SU-DHL-6 (cell line): ENCODE measurements around the gene GPN2.
"Not testable (repeated sequence)": the region's sequence is repeated elsewhere in the genome, so short reads cannot be mapped to it uniquely, and the experiment has no call there.

Source experiments
- H2AFZ ChIP-seq: fragments of 200-600 bp; sonication (generic); 2 replicates; pipeline ENCODE4 v1.6.1; 2014; ENCODE audit warnings: low read depth, mild to moderate bottlenecking, moderate library complexity, mixed read lengths, antibody characterized with exemption, low read length; ENCODE audit not compliant: severe bottlenecking
- H3F3A ChIP-seq: fragments of 200-600 bp; shearing (Covaris generic); 2 replicates; pipeline ENCODE4 v1.6.0; 2016; ENCODE audit warnings: antibody characterized with exemption, mild to moderate bottlenecking; ENCODE audit not compliant: insufficient read depth
- H3K27ac ChIP-seq: fragments of 200-600 bp; sonication (generic); 2 replicates; pipeline ENCODE4 v1.5.1; 2016; ENCODE audit warnings: low read depth, mild to moderate bottlenecking, low read length, moderate library complexity, mixed read lengths
- H3K27me3 ChIP-seq: fragments of 200-600 bp; sonication (generic), shearing (Covaris generic); 2 replicates; pipeline ENCODE4 v1.6.0; 2014; ENCODE audit warnings: mild to moderate bottlenecking, low read length
- H3K36me3 ChIP-seq: fragments of 200-600 bp; sonication (generic); 2 replicates; pipeline ENCODE4 v1.6.1; 2014; ENCODE audit warnings: mild to moderate bottlenecking, low read length, mixed read lengths
- H3K4me2 ChIP-seq: fragments of 300-600, 200-600 bp; shearing (Covaris generic), sonication (generic); 2 replicates; pipeline ENCODE4 v1.6.0; 2014; ENCODE audit warnings: low read length, low read depth, mild to moderate bottlenecking; ENCODE audit not compliant: poor library complexity, severe bottlenecking
- H3K4me3 ChIP-seq: fragments of 200-600 bp; sonication (generic); 2 replicates; pipeline ENCODE4 v1.5.1; 2014; ENCODE audit warnings: antibody characterized with exemption, low read length, mild to moderate bottlenecking, mixed read lengths; ENCODE audit not compliant: insufficient read depth, poor library complexity, severe bottlenecking
- H3K79me2 ChIP-seq: fragments of 200-600 bp; sonication (generic); 2 replicates; pipeline ENCODE4 v1.6.1; 2014; ENCODE audit warnings: mild to moderate bottlenecking, low read length, moderate library complexity; ENCODE audit not compliant: insufficient read depth
- H3K9ac ChIP-seq: fragments of 200-600 bp; sonication (generic); 2 replicates; pipeline ENCODE4 v1.7.0; 2014; ENCODE audit warnings: mild to moderate bottlenecking, low read length
- H3K9me2 ChIP-seq: fragments of 200-600 bp; sonication (generic); replicated peaks from 2 replicates; pipeline ENCODE4 v1.6.1; 2014; ENCODE audit warnings: low read length; ENCODE audit not compliant: insufficient read depth
- H3K9me3 ChIP-seq: fragments of 200-600 bp; sonication (generic); 2 replicates; pipeline ENCODE4 v1.6.1; 2014; ENCODE audit warnings: low read length, mixed read lengths; ENCODE audit not compliant: insufficient read depth
- H4K20me1 ChIP-seq: fragments of 200-600 bp; sonication (generic); 2 replicates; pipeline ENCODE4 v1.6.1; 2014; ENCODE audit warnings: low read depth, mild to moderate bottlenecking, antibody characterized with exemption, low read length, moderate library complexity, mixed read lengths
- EZH2phosphoT487 ChIP-seq: fragments of 200-600 bp; sonication (generic), shearing (Covaris generic); conservative IDR thresholded peaks from 2 replicates; pipeline ENCODE4 v1.6.1; 2018; ENCODE audit warnings: mild to moderate bottlenecking, antibody characterized with exemption, low read length, moderate library complexity, mixed read lengths
- TF ChIP-seq, protein P1 (sequence below): fragments of 200-600 bp; sonication (generic); IDR thresholded peaks from one replicate; pipeline ENCODE4 v1.5.1; 2017; ENCODE audit warnings: antibody characterized with exemption, mild to moderate bottlenecking, low read length, moderate library complexity; ENCODE audit not compliant: insufficient read depth, poor library complexity, severe bottlenecking

GPN2 gene

DNA sequence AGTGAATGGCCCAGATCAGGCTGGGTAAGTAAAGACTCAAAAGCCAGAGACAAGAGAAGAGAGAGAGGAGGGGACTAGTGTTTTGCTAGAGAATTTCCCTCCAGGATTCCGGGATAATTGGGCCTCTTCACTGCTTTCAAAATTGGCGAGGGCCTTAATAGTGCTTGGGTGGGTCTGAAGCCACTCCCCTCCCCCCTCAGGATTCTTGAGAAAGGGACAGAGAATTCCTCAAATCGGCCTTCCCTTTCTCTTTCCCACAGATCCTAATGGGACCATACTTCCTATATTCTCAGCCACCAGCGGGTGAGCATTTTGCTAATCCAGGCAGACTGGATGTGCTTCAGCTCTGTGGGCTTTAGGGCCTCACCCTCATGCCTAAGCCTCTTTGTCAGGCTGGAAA lies 15.2 kb downstream of the GPN2 start:
- H3K4me3 ChIP-seq: no peak overlapping the region
- no peak overlapping the region for H2AFZ ChIP-seq
- H3K79me2 ChIP-seq: no peaks in the 10 kb centered on the region
- H3K9me2 ChIP-seq: no peaks in the 10 kb centered on the region
- H3K9ac ChIP-seq: no peak overlapping the region
- no peaks in the 10 kb centered on the region for H3K36me3 ChIP-seq
- H3K27me3 ChIP-seq: no peaks in the 10 kb centered on the region
- no peak overlapping the region for H3K4me2 ChIP-seq
- peaks cover 14% of the 10 kb centered on the region; the same call in 1 of the 2 replicates for H3F3A ChIP-seq
- no peaks in the 10 kb centered on the region for H4K20me1 ChIP-seq
- no peak overlapping the region for H3K27ac ChIP-seq
- TF ChIP-seq, protein P1, sequence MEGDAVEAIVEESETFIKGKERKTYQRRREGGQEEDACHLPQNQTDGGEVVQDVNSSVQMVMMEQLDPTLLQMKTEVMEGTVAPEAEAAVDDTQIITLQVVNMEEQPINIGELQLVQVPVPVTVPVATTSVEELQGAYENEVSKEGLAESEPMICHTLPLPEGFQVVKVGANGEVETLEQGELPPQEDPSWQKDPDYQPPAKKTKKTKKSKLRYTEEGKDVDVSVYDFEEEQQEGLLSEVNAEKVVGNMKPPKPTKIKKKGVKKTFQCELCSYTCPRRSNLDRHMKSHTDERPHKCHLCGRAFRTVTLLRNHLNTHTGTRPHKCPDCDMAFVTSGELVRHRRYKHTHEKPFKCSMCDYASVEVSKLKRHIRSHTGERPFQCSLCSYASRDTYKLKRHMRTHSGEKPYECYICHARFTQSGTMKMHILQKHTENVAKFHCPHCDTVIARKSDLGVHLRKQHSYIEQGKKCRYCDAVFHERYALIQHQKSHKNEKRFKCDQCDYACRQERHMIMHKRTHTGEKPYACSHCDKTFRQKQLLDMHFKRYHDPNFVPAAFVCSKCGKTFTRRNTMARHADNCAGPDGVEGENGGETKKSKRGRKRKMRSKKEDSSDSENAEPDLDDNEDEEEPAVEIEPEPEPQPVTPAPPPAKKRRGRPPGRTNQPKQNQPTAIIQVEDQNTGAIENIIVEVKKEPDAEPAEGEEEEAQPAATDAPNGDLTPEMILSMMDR: no peak
- TF ChIP-seq EZH2phosphoT487: no peak
- no peaks in the 10 kb centered on the region for H3K9me3 ChIP-seq

- H3K4me3 ChIP-seq, H3K9me2 ChIP-seq, H3K36me3 ChIP-seq, H3K9me3 ChIP-seq, H2AFZ ChIP-seq, H3K4me2 ChIP-seq, H4K20me1 ChIP-seq, H3K27ac ChIP-seq, H3K27me3 ChIP-seq, H3K9ac ChIP-seq, H3F3A ChIP-seq, H3K79me2 ChIP-seq: not testable (repeated sequence)
Observed at GRCh38 chr1:26873097-26873496, 17.0 kb downstream of the GPN2 start.

- Histone ChIP-seq H3K27ac (peak overlapping the region; percentile 99), H3K9me3 (no peaks in the 10 kb centered on the region), H4K20me1 (no peaks in the 10 kb centered on the region), H3K79me2 (no peaks in the 10 kb centered on the region), H3F3A (peaks cover 21% of the 10 kb centered on the region), H3K27me3 (no peaks in the 10 kb centered on the region), H3K36me3 (no peaks in the 10 kb centered on the region), H3K9me2 (no peaks in the 10 kb centered on the region), H2AFZ (peak overlapping the region; percentile 42), H3K4me2 (peak overlapping the region; percentile 99), H3K4me3 (peak overlapping the region; percentile 83), H3K9ac (peak overlapping the region; percentile 99)
- TF ChIP-seq, protein P1: no peak
Observed at GRCh38 chr1:26864610-26865480, 25.2 kb downstream of the GPN2 start.

DNA sequence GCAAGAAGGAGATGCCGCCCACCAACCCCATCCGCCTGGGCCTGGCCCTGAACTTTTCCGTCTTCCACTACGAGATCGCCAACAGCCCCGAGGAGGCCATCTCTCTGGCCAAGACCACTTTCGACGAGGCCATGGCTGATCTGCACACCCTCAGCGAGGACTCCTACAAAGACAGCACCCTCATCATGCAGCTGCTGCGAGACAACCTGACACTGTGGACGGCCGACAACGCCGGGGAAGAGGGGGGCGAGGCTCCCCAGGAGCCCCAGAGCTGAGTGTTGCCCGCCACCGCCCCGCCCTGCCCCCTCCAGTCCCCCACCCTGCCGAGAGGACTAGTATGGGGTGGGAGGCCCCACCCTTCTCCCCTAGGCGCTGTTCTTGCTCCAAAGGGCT lies 26.4 kb downstream of the GPN2 start:
- Histone ChIP-seq H3K9me2 (no peaks in the 10 kb centered on the region), H3K4me3 (peak overlapping the region; percentile 75), H3K27ac (peak overlapping the region; percentile 99), H3K79me2 (no peaks in the 10 kb centered on the region), H2AFZ (no peak overlapping the region), H3K36me3 (no peaks in the 10 kb centered on the region), H3K9ac (peak overlapping the region; percentile 99), H3K4me2 (peak overlapping the region; percentile 99), H4K20me1 (no peaks in the 10 kb centered on the region), H3F3A (peaks cover 21% of the 10 kb centered on the region), H3K9me3 (no peaks in the 10 kb centered on the region), H3K27me3 (no peaks in the 10 kb centered on the region)
- TF ChIP-seq, protein P1: no peak
- no peak for TF ChIP-seq EZH2phosphoT487
